ENCODE measurements around the gene GPR150.
A peak's percentile ranks its signal among the peaks of the same experiment; 100 is the strongest.

The GPR150 gene

DNA sequence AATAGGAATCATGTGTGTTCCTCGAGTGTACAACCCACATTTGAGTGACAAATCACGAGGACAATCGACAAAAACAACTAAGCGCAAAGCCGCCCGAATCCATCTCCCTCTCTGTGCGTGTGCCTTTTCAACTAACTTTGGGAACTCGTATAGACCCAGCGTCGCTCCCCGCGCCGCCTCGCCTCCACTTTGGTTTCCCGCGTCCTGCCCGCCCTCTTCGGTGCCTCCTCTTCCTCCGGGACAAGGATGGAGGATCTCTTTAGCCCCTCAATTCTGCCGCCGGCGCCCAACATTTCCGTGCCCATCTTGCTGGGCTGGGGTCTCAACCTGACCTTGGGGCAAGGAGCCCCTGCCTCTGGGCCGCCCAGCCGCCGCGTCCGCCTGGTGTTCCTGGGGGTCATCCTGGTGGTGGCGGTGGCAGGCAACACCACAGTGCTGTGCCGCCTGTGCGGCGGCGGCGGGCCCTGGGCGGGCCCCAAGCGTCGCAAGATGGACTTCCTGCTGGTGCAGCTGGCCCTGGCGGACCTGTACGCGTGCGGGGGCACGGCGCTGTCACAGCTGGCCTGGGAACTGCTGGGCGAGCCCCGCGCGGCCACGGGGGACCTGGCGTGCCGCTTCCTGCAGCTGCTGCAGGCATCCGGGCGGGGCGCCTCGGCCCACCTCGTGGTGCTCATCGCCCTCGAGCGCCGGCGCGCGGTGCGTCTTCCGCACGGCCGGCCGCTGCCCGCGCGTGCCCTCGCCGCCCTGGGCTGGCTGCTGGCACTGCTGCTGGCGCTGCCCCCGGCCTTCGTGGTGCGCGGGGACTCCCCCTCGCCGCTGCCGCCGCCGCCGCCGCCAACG, at the start of gene GPR150:
GPR150 (plus strand) TSS at position 58 of the 840 bp plus-strand sequence; CDS start at position 247, 189 bp downstream.
- H3K4me3 ChIP-seq (ENCODE audit: low read length) = peak within 1 kb of the TSS; percentile 50
- TF ChIP-seq, protein P1, sequence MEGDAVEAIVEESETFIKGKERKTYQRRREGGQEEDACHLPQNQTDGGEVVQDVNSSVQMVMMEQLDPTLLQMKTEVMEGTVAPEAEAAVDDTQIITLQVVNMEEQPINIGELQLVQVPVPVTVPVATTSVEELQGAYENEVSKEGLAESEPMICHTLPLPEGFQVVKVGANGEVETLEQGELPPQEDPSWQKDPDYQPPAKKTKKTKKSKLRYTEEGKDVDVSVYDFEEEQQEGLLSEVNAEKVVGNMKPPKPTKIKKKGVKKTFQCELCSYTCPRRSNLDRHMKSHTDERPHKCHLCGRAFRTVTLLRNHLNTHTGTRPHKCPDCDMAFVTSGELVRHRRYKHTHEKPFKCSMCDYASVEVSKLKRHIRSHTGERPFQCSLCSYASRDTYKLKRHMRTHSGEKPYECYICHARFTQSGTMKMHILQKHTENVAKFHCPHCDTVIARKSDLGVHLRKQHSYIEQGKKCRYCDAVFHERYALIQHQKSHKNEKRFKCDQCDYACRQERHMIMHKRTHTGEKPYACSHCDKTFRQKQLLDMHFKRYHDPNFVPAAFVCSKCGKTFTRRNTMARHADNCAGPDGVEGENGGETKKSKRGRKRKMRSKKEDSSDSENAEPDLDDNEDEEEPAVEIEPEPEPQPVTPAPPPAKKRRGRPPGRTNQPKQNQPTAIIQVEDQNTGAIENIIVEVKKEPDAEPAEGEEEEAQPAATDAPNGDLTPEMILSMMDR (conservative IDR thresholded peaks at IDR 0.05; ENCODE audit: low read depth, low read length) = no peak
- DNase-seq (ENCODE audit: low read depth) = no peak

- no peak overlapping the region for H3K4me3 ChIP-seq (ENCODE audit: low read length)
- DNase-seq (ENCODE audit: low read depth) = no peak
- TF ChIP-seq, protein P1 (conservative IDR thresholded peaks at IDR 0.05; ENCODE audit: low read depth, low read length) = no peak
Observed at GRCh38 chr5:95572016-95572415, 47.9 kb upstream of the GPR150 start.

DNA sequence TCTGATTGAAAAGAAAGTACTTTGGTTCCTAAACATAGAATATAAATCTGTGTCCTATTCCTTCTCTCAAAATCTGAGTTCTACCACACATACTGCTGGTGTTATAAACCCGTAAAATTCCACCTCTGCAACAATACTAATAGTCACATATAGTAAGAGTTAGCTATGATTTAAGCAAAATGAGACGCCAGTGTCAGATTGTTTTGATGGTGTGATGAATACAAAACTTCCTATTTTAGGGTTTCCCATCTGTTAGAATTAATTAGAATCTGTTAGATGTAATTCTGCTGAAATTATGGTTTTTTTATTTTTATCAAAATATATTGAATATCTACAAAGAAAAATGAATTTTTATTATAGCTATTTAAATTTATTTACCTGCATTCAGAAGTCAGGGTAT, 38.3 kb upstream of the GPR150 start:
- no peak for DNase-seq (ENCODE audit: low read depth)
- TF ChIP-seq, protein P1 (conservative IDR thresholded peaks at IDR 0.05; ENCODE audit: low read depth, low read length) = no peak
- H3K4me3 ChIP-seq (ENCODE audit: low read length) = no peak overlapping the region

- no peak for DNase-seq (ENCODE audit: low read depth)
- no peak overlapping the region for H3K4me3 ChIP-seq (ENCODE audit: low read length)
- TF ChIP-seq, protein P1 (conservative IDR thresholded peaks at IDR 0.05; ENCODE audit: low read depth, low read length) = no peak
Observed at GRCh38 chr5:95583992-95584391, 35.9 kb upstream of the GPR150 start.

DNA sequence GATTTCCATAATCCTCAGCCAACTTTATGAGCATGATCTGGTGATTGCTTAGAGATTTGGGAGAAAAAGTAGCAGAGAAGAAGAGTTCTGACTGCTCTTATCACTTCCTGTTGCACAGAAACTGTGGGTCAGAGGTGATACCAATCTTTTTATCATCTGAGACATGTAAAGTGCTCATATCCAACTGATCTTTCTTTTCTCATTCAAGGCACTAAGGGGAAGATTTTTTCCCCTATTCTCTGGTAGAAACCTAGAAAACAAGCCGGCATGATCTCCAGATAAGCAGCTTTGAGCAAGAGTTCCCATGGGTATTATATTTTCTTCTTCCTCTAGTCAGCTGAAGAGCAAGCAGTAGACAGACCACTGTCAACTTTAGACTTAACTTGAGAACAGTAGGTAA, 29.0 kb upstream of the GPR150 start:
- H3K4me3 ChIP-seq (ENCODE audit: low read length) = no peak overlapping the region
- TF ChIP-seq, protein P1 (conservative IDR thresholded peaks at IDR 0.05; ENCODE audit: low read depth, low read length) = no peak
- DNase-seq (ENCODE audit: low read depth) = no peak

DNA sequence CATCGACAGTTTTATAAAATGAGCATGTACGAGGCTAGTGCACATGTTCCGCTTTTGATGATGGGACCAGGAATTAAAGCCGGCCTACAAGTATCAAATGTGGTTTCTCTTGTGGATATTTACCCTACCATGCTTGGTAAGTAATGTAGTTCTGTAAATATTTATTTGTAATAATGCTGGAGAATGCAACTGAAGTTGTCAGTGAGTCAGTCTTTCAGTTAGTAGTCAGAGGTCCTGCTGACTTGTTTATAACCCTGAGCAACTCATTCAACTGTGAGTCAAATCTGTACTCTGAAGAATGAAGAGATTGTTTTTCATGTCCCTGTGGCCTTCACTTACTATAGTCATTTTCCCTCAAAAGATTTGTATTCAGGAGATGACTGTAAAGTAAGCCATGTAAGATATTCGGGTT, 28.4 kb upstream of the GPR150 start:
- TF ChIP-seq, protein P1 (conservative IDR thresholded peaks at IDR 0.05; ENCODE audit: low read depth, low read length) = no peak
- no peak overlapping the region for H3K4me3 ChIP-seq (ENCODE audit: low read length)
- DNase-seq (ENCODE audit: low read depth) = no peak
